K562 (cell line): Measurements from ENCODE around the gene VPS50. TPM values are rescaled to one million over a fixed set of nuclear protein-coding genes. Genes with fewer than 3 reads are reported as not detected.
A peak's percentile ranks its signal among the peaks of the same experiment; 100 is the strongest.

ENCODE experiments used
- CBFA2T3 ChIP-seq: fragments of 450-650 bp; IDR thresholded peaks from 2 replicates; pipeline ENCODE4 v1.6.1; 2017
- FOXK2 ChIP-seq, 2 experiments: fragments of 450-650 bp; IDR thresholded peaks in 1 of 2; conservative IDR thresholded peaks in 1 of 2; 2 replicates each; pipeline ENCODE4 v1.6.1; 2016; ENCODE audit warnings: low read depth in 2 of 2, mild to moderate bottlenecking in 1 of 2
- FOXM1 ChIP-seq, 2 experiments: fragments of 450-650 bp in 1 of 2; sonication (generic) in 1 of 2; formaldehyde crosslinking in 1 of 2; IDR thresholded peaks; 2 replicates each; pipeline versions ENCODE4 v1.6.1 to v1.9.0; 2017 to 2022; ENCODE audit warnings: low read depth in 2 of 2, mild to moderate bottlenecking in 2 of 2, missing genetic modification reagents in 1 of 2, moderate library complexity in 1 of 2
- IRF2 ChIP-seq: sonication (generic); formaldehyde crosslinking; IDR thresholded peaks from 2 replicates; pipeline ENCODE4 v1.8.1; 2022; ENCODE audit warnings: mild to moderate bottlenecking, missing genetic modification reagents
- MYBL2 ChIP-seq, 2 experiments: fragments of 450-650 bp in 1 of 2; sonication (generic) in 1 of 2; formaldehyde crosslinking in 1 of 2; IDR thresholded peaks; 2 replicates each; pipeline versions ENCODE4 v1.6.1 to v1.8.1; 2017 to 2022; ENCODE audit warnings: borderline replicate concordance in 1 of 2, inconsistent platforms in 1 of 2, low read depth in 1 of 2, mild to moderate bottlenecking in 1 of 2, missing genetic modification reagents in 1 of 2, moderate library complexity in 1 of 2
- NELFE ChIP-seq: IDR thresholded peaks from 2 replicates; pipeline ENCODE4 v1.6.1; 2011; ENCODE audit warnings: mild to moderate bottlenecking; ENCODE audit not compliant: insufficient read depth, insufficient read length
- POLR2AphosphoS5 ChIP-seq: IDR thresholded peaks from 2 replicates; pipeline ENCODE4 v1.6.1; 2011; ENCODE audit warnings: mild to moderate bottlenecking, low read depth, low read length, moderate library complexity; ENCODE audit not compliant: control insufficient read depth, insufficient read depth
- SIN3B ChIP-seq: fragments of 450-650 bp; IDR thresholded peaks from 2 replicates; pipeline ENCODE4 v1.6.1; 2017; ENCODE audit warnings: low read depth, mild to moderate bottlenecking, moderate library complexity
- ZNF324 ChIP-seq: fragments of 250-450 bp; sonication (Bioruptor Pico); IDR thresholded peaks from 2 replicates; pipeline ENCODE4 v1.4.0; 2020; ENCODE audit warnings: mild to moderate bottlenecking
- polyA plus RNA-seq, 8 experiments: library from polyadenylated mRNA; depleted of rRNA in 4 of 8; stranded (reverse) in 5 of 8; unstranded in 3 of 8; fragments of >200 nt; fragmentation: Nextera tagmentation in 2 of 8; fragmentation: Illumina TruSeq in 1 of 8; extraction: Ambion mirVana in 2 of 8; extraction: Trizol in 1 of 8; gene quantifications; 2 replicates each; pipeline versions ENCODE4 v1.2.1 to v1.2.3, GENCODE V29; 2011 to 2014; ENCODE audit warnings: inconsistent platforms in 1 of 8, missing spikeins in 1 of 8
- total RNA-seq, 7 experiments: library from RNA; depleted of rRNA in 6 of 7; stranded (reverse); fragments of >200 nt in 6 of 7; fragmentation: Illumina TruSeq in 2 of 7; extraction: Trizol in 2 of 7; gene quantifications; 2 replicates each; pipeline versions ENCODE4 v1.2.1 to v1.2.3, GENCODE V29; 2011 to 2021; ENCODE audit warnings: low replicate concordance in 1 of 7
- TF ChIP-seq, protein P1 (sequence below), 2 experiments: fragments of 250-450 bp in 1 of 2; fragments of 450-650 bp in 1 of 2; sonication (Bioruptor Pico) in 1 of 2; IDR thresholded peaks; 2 replicates each; pipeline versions ENCODE4 v1.6.1 to v1.8.0; 2016 to 2021; ENCODE audit warnings: mild to moderate bottlenecking in 2 of 2, moderate library complexity in 2 of 2, missing compliant biosample characterization in 1 of 2, missing genetic modification characterization in 1 of 2
- TF ChIP-seq, protein P2 (sequence below): fragments of 250-450 bp; sonication (Bioruptor Pico); IDR thresholded peaks from 2 replicates; pipeline ENCODE4 v1.4.0; 2020
- TF ChIP-seq, protein P3 (sequence below): fragments of 250-450 bp; sonication (Bioruptor Pico); IDR thresholded peaks from 2 replicates; pipeline ENCODE4 v1.4.0; 2020
- TF ChIP-seq, protein P4 (sequence below): sonication (generic); formaldehyde crosslinking; IDR thresholded peaks from 2 replicates; pipeline ENCODE4 v1.8.0; 2022; ENCODE audit warnings: mild to moderate bottlenecking, missing genetic modification reagents, borderline replicate concordance
- TF ChIP-seq, protein P5 (sequence below): fragments of 450-650 bp; IDR thresholded peaks from 2 replicates; pipeline ENCODE4 v1.6.1; 2016; ENCODE audit warnings: antibody characterized with exemption

Gene VPS50
- total and polyA plus RNA-seq, 9 of the 15 experiments (the other 6 are each of a cell fraction or from before 2014, with no cell fraction given): 10.5 to 29.4 (median 15.8) TPM

DNA sequence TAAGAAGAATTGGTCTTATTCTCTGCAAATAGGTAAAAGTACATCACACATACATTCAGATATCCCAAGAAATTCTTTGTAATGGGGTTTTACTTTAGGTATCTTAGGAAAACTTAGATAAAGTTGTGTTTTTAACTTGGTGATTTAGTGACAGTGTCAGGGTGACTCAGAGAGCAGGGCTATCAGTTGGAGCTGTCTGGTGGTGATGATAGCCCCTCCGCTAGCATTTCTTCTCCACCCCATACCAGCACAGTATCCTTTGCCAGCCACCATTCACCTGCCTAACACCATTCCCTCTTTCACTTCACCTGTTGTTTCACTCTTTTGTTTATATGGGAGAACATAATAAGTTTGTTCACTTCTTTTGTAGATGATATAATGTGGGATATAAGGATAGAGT is 30.4 kb downstream of the VPS50 start (continued):
- no peak for TF ChIP-seq FOXM1 (IDR thresholded peaks at IDR 0.05; ENCODE audit: low read depth)
- TF ChIP-seq FOXM1 (CRISPR knock-in tag; IDR thresholded peaks at IDR 0.05; ENCODE audit: low read depth): no peak
- TF ChIP-seq ZNF324 (CRISPR knock-in tag): no peak
- TF ChIP-seq, protein P1, sequence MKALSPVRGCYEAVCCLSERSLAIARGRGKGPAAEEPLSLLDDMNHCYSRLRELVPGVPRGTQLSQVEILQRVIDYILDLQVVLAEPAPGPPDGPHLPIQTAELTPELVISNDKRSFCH (CRISPR knock-in tag; IDR thresholded peaks at IDR 0.05): no peak
- TF ChIP-seq, protein P1 (tag; IDR thresholded peaks at IDR 0.05): no peak
- TF ChIP-seq, protein P2, sequence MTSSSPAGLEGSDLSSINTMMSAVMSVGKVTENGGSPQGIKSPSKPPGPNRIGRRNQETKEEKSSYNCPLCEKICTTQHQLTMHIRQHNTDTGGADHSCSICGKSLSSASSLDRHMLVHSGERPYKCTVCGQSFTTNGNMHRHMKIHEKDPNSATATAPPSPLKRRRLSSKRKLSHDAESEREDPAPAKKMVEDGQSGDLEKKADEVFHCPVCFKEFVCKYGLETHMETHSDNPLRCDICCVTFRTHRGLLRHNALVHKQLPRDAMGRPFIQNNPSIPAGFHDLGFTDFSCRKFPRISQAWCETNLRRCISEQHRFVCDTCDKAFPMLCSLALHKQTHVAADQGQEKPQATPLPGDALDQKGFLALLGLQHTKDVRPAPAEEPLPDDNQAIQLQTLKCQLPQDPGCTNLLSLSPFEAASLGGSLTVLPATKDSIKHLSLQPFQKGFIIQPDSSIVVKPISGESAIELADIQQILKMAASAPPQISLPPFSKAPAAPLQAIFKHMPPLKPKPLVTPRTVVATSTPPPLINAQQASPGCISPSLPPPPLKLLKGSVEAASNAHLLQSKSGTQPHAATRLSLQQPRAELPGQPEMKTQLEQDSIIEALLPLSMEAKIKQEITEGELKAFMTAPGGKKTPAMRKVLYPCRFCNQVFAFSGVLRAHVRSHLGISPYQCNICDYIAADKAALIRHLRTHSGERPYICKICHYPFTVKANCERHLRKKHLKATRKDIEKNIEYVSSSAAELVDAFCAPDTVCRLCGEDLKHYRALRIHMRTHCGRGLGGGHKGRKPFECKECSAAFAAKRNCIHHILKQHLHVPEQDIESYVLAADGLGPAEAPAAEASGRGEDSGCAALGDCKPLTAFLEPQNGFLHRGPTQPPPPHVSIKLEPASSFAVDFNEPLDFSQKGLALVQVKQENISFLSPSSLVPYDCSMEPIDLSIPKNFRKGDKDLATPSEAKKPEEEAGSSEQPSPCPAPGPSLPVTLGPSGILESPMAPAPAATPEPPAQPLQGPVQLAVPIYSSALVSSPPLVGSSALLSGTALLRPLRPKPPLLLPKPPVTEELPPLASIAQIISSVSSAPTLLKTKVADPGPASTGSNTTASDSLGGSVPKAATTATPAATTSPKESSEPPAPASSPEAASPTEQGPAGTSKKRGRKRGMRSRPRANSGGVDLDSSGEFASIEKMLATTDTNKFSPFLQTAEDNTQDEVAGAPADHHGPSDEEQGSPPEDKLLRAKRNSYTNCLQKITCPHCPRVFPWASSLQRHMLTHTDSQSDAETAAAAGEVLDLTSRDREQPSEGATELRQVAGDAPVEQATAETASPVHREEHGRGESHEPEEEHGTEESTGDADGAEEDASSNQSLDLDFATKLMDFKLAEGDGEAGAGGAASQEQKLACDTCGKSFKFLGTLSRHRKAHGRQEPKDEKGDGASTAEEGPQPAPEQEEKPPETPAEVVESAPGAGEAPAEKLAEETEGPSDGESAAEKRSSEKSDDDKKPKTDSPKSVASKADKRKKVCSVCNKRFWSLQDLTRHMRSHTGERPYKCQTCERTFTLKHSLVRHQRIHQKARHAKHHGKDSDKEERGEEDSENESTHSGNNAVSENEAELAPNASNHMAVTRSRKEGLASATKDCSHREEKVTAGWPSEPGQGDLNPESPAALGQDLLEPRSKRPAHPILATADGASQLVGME (CRISPR knock-in tag): no peak
- TF ChIP-seq, protein P3, sequence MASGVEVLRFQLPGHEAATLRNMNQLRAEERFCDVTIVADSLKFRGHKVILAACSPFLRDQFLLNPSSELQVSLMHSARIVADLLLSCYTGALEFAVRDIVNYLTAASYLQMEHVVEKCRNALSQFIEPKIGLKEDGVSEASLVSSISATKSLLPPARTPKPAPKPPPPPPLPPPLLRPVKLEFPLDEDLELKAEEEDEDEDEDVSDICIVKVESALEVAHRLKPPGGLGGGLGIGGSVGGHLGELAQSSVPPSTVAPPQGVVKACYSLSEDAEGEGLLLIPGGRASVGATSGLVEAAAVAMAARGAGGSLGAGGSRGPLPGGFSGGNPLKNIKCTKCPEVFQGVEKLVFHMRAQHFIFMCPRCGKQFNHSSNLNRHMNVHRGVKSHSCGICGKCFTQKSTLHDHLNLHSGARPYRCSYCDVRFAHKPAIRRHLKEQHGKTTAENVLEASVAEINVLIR (CRISPR knock-in tag): no peak
- no peak for TF ChIP-seq SIN3B
- no peak for TF ChIP-seq POLR2AphosphoS5
- no peak for TF ChIP-seq FOXK2 (conservative IDR thresholded peaks at IDR 0.05 in 1 of 2, IDR thresholded peaks at IDR 0.05 in 1 of 2; ENCODE audit: low read depth in 2 of 2)
- peak; percentile 74 for TF ChIP-seq CBFA2T3
- TF ChIP-seq, protein P4, sequence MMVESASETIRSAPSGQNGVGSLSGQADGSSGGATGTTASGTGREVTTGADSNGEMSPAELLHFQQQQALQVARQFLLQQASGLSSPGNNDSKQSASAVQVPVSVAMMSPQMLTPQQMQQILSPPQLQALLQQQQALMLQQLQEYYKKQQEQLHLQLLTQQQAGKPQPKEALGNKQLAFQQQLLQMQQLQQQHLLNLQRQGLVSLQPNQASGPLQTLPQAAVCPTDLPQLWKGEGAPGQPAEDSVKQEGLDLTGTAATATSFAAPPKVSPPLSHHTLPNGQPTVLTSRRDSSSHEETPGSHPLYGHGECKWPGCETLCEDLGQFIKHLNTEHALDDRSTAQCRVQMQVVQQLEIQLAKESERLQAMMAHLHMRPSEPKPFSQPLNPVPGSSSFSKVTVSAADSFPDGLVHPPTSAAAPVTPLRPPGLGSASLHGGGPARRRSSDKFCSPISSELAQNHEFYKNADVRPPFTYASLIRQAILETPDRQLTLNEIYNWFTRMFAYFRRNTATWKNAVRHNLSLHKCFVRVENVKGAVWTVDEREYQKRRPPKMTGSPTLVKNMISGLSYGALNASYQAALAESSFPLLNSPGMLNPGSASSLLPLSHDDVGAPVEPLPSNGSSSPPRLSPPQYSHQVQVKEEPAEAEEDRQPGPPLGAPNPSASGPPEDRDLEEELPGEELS (CRISPR knock-in tag): no peak
- TF ChIP-seq, protein P5, sequence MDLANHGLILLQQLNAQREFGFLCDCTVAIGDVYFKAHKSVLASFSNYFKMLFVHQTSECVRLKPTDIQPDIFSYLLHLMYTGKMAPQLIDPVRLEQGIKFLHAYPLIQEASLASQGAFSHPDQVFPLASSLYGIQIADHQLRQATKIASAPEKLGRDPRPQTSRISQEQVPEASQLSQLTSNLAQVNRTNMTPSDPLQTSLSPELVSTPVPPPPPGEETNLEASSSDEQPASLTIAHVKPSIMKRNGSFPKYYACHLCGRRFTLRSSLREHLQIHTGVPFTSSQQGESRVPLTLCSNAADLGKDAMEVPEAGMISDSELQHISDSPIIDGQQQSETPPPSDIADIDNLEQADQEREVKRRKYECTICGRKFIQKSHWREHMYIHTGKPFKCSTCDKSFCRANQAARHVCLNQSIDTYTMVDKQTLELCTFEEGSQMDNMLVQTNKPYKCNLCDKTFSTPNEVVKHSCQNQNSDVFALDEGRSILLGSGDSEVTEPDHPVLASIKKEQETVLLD: no peak
- TF ChIP-seq IRF2 (CRISPR knock-in tag): no peak
- TF ChIP-seq NELFE: no peak
- no peak for TF ChIP-seq MYBL2 (IDR thresholded peaks at IDR 0.05; ENCODE audit: low read depth)
- TF ChIP-seq MYBL2 (CRISPR knock-in tag; IDR thresholded peaks at IDR 0.05; ENCODE audit: borderline replicate concordance): no peak
